AG09309 (cell line): ENCODE results near the gene DHRS7.

ENCODE experiments used
- DNase-seq: peaks from one replicate; pipeline ENCODE4 v3.0.0-alpha.2; 2010; ENCODE audit warnings: low read depth
- H3K4me3 ChIP-seq: 2 replicates; pipeline ENCODE4 v1.5.1; 2011; ENCODE audit warnings: mild to moderate bottlenecking, low read depth, low read length, moderate library complexity; ENCODE audit not compliant: control insufficient read depth
- TF ChIP-seq, protein P1 (sequence below): IDR thresholded peaks from 2 replicates; pipeline ENCODE4 v1.5.1; 2011; ENCODE audit warnings: mild to moderate bottlenecking, low read depth, low read length, inconsistent platforms; ENCODE audit not compliant: insufficient read depth, control insufficient read depth; ENCODE audit errors: missing control alignments

The DHRS7 gene

DNA sequence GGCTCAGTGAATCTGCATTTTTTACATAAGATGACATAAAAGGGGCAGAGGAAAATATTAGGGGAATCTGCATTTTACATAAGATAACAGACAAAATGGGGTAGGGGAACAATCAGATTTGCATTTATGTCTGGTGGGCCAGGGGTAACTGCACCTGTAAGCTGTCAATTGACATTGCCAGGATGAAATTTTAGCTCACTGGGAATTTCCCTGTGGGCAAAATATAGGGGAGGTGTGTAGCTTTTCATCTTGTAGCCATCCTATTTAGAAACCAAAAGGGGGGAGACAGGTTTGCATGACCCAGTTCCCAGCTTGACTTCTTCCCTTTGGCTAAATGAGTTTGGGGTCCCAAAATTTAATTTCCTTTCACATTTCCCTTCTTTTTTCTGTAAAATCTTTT, 70.0 kb downstream of the DHRS7 start:
- H3K4me3 ChIP-seq, result no peak overlapping the region
- TF ChIP-seq, protein P1, sequence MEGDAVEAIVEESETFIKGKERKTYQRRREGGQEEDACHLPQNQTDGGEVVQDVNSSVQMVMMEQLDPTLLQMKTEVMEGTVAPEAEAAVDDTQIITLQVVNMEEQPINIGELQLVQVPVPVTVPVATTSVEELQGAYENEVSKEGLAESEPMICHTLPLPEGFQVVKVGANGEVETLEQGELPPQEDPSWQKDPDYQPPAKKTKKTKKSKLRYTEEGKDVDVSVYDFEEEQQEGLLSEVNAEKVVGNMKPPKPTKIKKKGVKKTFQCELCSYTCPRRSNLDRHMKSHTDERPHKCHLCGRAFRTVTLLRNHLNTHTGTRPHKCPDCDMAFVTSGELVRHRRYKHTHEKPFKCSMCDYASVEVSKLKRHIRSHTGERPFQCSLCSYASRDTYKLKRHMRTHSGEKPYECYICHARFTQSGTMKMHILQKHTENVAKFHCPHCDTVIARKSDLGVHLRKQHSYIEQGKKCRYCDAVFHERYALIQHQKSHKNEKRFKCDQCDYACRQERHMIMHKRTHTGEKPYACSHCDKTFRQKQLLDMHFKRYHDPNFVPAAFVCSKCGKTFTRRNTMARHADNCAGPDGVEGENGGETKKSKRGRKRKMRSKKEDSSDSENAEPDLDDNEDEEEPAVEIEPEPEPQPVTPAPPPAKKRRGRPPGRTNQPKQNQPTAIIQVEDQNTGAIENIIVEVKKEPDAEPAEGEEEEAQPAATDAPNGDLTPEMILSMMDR, result no peak
- DNase-seq, result no peak

DNA sequence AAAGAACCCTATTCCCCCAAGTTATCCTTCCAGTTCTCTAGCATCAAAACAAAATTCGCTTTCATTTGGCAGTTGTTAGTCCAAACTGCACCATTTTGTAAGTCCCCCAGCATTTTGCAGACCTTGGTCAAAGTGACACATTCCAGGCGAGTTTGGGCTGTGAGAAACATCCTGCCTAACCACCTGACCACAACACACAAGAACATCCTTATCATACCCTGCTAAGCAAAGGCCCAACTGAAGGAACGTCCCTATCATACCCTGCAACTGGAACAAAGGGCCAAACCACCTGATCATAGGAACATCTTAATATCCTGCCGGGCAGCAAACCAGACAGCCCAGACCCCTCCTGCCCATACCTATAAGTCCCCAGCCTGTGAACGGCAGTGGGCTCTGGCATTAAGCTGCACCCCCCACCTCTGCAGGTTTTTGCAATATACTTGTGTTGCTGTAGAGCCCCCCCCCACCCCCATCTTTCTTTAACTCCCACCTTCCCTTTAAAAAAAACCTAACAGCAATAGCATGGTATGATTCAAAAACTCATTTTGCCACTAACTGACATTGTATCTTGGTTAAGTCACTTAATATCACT, 70.8 kb downstream of the DHRS7 start:
- TF ChIP-seq, protein P1, result no peak
- H3K4me3 ChIP-seq, result no peak overlapping the region; the same call in 1 of the 2 replicates
- no peak for DNase-seq
